A549 (cell line): ENCODE measurements around the gene TMEM170A.

Experiments used
- CTCF ChIP-seq: fragments of >200 bp; sonication (Bioruptor Twin); formaldehyde crosslinking; IDR thresholded peaks from 3 replicates; pipeline ENCODE4 v1.5.1; 2016
- HOXA7 ChIP-seq: fragments of 250-450 bp; sonication (Bioruptor Pico); IDR thresholded peaks from 2 replicates; pipeline ENCODE4 v1.5.0; 2020; ENCODE audit warnings: mild to moderate bottlenecking, moderate library complexity
- NR3C1 ChIP-seq: fragments of >200 bp; sonication (Bioruptor Twin); formaldehyde crosslinking; IDR thresholded peaks from 3 replicates; pipeline ENCODE4 v1.6.1; 2017

DNA sequence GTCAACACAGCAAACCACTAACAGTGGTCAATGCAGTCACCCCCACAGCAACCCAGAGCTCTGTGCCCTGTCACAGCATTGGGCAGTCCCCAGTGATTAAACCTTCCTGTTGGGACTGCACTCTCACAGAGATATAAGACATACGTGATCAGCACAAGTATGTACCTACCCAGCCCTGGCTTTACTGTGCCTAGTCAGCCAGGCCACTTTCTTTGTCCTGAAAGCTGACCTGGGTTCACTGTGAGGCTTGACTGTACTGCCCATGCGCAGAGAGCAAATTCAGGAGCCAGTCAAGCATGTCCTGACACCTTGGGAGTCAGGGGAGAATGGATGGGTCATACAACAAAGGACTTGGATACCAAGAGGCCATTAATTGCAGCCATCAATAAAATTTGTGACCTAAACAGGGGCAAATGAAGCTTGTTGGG lies 10.9 kb upstream of the TMEM170A start:
- no peak for TF ChIP-seq NR3C1
- no peak for TF ChIP-seq CTCF
- no peak for TF ChIP-seq HOXA7 (CRISPR knock-in tag)
